ENCODE data around the gene LAMA2.

- TF ChIP-seq, protein P1, sequence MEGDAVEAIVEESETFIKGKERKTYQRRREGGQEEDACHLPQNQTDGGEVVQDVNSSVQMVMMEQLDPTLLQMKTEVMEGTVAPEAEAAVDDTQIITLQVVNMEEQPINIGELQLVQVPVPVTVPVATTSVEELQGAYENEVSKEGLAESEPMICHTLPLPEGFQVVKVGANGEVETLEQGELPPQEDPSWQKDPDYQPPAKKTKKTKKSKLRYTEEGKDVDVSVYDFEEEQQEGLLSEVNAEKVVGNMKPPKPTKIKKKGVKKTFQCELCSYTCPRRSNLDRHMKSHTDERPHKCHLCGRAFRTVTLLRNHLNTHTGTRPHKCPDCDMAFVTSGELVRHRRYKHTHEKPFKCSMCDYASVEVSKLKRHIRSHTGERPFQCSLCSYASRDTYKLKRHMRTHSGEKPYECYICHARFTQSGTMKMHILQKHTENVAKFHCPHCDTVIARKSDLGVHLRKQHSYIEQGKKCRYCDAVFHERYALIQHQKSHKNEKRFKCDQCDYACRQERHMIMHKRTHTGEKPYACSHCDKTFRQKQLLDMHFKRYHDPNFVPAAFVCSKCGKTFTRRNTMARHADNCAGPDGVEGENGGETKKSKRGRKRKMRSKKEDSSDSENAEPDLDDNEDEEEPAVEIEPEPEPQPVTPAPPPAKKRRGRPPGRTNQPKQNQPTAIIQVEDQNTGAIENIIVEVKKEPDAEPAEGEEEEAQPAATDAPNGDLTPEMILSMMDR (IDR thresholded peaks at IDR 0.05; ENCODE audit: low read depth, low read length) = no peak
- no peak for TF ChIP-seq POLR2A (IDR thresholded peaks at IDR 0.05; ENCODE audit: extremely low read depth, insufficient read length)
- no peak for TF ChIP-seq MYC (IDR thresholded peaks at IDR 0.05; ENCODE audit: low read depth, low read length)
Observed at GRCh38 chr6:129104131-129104530, 221.2 kb downstream of the LAMA2 start.

Measured in NB4 (cell line).